ENCODE measurements around the gene ST3GAL3.

Gene ST3GAL3

GRCh38 chr1:43921022-43921421 lies 213.7 kb downstream of the ST3GAL3 start:
- no peak for FAIRE-seq

DNA sequence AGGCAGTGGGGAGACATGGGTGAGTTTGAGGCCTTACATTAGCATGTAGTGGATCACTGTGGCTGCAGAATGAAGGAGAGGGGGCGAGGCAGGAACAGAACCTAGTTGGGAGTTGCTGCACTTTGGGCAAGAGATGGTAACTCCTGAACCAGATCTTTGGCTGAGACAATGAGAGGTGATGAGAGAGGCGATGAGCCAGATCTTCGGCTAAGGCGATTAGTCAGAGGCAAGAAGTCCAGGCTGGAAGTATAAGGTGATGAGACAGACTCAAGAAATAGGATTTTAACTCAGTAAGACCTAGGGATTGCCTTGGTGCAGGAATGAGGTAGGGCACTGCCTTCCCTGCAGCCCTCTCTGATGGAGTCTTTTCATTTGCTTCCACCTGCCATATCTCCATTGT lies 217.2 kb downstream of the ST3GAL3 start:
- FAIRE-seq: no peak

- no peak for FAIRE-seq
These were observed 218.5 kb downstream of the ST3GAL3 start for GRCh38 chr1:43925846-43926245.

- no peak for FAIRE-seq
These were observed 223.0 kb downstream of the ST3GAL3 start for GRCh38 chr1:43930168-43930948.

GRCh38 chr1:43930949-43931275 lies 223.6 kb downstream of the ST3GAL3 start:
- FAIRE-seq: no peak

- FAIRE-seq: no peak
These were observed 224.7 kb downstream of the ST3GAL3 start for GRCh38 chr1:43931711-43932660.

DNA sequence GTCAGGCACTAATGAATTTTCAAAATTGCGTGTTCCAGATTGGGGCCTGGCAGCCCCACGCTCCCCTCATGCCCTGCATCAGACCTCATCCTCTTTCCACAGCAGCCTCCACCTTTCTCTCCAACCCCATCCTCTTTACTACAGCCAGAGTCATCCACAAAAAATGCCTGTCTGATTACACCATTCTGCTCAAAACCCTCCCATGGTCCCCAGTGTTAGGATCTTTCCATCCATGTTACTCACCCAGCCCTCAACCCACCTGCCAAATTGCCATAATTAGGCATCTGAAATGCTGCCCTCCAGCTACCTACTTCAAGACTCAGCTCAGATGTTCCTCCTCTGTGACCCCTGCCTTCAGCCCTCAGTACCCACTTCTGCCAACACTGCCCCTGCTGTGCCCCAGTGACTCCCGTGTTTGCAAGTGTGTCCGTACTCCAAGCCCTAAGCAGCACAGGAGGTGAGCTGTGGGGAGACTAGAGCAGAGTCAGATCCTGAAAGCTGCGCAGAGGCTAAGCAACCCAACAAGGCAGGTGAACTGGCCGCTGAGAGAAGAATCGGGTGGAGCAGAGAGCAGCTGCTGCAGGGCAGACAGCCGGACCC lies 225.6 kb downstream of the ST3GAL3 start:
- no peak for FAIRE-seq

- FAIRE-seq: no peak
These were observed 226.2 kb downstream of the ST3GAL3 start, which contains the start of gene ARTN for GRCh38 chr1:43933386-43934100. Gene ARTN (plus strand): TSS chr1:43933801. CDS start chr1:43935657, 1,856 bp downstream.

- no peak for FAIRE-seq
These were observed 227.0 kb downstream of the ST3GAL3 start for GRCh38 chr1:43934101-43934985.

DNA sequence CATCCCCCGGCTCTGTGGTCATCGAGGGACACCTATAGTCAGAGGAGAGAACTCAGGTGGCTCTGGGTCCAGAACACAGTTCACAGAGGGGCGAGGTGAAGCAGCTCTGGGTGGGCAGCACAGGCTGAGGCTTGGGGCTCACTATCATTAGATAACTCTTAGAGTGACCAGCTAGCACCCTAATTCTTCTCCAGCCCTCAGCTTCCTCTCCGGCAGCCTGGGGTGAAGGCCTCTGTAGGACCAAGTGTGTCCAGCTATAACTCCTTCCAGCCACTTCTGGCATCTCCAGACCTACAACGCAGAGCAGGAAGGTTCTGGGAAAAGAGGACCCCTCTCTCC lies 227.6 kb downstream of the ST3GAL3 start:
- no peak for FAIRE-seq

DNA sequence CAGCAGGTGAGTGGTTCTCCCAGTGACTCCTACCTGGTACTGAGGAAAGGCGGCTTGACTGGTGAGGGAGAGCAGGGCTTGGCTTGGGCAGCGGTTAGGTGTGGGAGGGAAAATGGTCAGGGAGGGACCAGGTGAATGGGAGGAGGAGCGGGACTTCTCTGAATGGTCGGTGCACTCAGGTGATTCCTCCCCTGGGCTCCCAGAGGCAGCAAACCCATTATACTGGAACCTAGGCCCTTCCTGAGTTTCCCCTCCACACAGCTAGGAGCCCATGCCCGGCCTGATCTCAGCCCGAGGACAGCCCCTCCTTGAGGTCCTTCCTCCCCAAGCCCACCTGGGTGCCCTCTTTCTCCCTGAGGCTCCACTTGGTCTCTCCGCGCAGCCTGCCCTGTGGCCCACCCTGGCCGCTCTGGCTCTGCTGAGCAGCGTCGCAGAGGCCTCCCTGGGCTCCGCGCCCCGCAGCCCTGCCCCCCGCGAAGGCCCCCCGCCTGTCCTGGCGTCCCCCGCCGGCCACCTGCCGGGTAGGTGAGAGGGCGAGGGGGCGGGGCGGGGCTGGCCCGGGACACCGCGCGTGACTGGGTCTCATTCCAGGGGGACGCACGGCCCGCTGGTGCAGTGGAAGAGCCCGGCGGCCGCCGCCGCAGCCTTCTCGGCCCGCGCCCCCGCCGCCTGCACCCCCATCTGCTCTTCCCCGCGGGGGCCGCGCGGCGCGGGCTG lies 228.5 kb downstream of the ST3GAL3 start:
- FAIRE-seq: no peak

DNA sequence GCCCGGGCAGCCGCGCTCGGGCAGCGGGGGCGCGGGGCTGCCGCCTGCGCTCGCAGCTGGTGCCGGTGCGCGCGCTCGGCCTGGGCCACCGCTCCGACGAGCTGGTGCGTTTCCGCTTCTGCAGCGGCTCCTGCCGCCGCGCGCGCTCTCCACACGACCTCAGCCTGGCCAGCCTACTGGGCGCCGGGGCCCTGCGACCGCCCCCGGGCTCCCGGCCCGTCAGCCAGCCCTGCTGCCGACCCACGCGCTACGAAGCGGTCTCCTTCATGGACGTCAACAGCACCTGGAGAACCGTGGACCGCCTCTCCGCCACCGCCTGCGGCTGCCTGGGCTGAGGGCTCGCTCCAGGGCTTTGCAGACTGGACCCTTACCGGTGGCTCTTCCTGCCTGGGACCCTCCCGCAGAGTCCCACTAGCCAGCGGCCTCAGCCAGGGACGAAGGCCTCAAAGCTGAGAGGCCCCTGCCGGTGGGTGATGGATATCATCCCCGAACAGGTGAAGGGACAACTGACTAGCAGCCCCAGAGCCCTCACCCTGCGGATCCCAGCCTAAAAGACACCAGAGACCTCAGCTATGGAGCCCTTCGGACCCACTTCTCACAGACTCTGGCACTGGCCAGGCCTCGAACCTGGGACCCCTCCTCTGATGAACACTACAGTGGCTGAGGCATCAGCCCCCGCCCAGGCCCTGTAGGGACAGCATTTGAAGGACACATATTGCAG lies 229.3 kb downstream of the ST3GAL3 start:
- no peak for FAIRE-seq

GRCh38 chr1:43937179-43937865 lies 230.0 kb downstream of the ST3GAL3 start:
- FAIRE-seq: no peak

- no peak for FAIRE-seq
These were observed 231.0 kb downstream of the ST3GAL3 start for GRCh38 chr1:43938383-43938782.

GRCh38 chr1:43938892-43939587 lies 231.7 kb downstream of the ST3GAL3 start:
- no peak for FAIRE-seq

GRCh38 chr1:43942411-43942810 lies 235.1 kb downstream of the ST3GAL3 start:
- no peak for FAIRE-seq

DNA sequence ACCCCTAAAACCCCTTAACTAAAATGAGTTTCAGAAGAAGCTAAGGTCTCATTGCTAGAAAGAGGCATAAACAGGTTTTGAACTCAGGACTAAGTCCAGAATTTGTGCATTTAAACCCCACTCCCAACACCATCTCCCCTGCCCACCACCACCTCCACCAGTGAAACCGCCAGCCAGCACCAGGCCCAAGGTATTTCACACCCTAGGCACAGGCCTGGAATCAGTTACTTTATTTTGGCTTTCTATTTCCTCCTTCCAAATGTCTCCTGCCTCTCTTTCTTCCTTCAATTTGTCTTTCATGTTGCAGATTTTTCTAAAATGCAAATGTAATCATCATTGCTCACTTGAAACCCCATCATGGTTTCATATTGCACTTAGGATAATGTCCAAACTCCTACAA lies 237.5 kb downstream of the ST3GAL3 start:
- FAIRE-seq: no peak

- no peak for FAIRE-seq
These were observed 238.4 kb downstream of the ST3GAL3 start for GRCh38 chr1:43945674-43946235.

Measured in A204.1 (cell line).